Measurements from ENCODE around the gene PRPF18.

GRCh38 chr10:13630231-13630630 lies 43.5 kb downstream of the PRPF18 start:
- TF ChIP-seq CTCF (conservative IDR thresholded peaks at IDR 0.05; ENCODE audit: low read depth, low read length) (no peak), EZH2 (IDR thresholded peaks at IDR 0.05; ENCODE audit: borderline replicate concordance, low read depth, low read length, poor library complexity, severe bottlenecking) (no peak)
